Dendritic cell treated with granulocyte-macrophage colony-stimulating factor and Interleukin-4, amounts not matched to agents 40 ng/mL and 50 ng/mL, for 4 days (primary cell): ENCODE results near the gene PPP1R14D.

Source experiments
- H3K27ac Mint-ChIP-seq: one replicate; pipeline ENCODE4 v1.8.0; 2022; ENCODE audit warnings: mild to moderate bottlenecking, mixed read lengths
- H3K27me3 Mint-ChIP-seq: one replicate; pipeline ENCODE4 v1.8.0; 2022; ENCODE audit warnings: mild to moderate bottlenecking, mixed read lengths
- H3K36me3 Mint-ChIP-seq: one replicate; pipeline ENCODE4 v1.8.0; 2022; ENCODE audit warnings: low read depth, mixed read lengths
- H3K4me1 Mint-ChIP-seq: one replicate; pipeline ENCODE4 v1.8.0; 2022; ENCODE audit warnings: low read depth, mixed read lengths
- H3K4me3 Mint-ChIP-seq: one replicate; pipeline ENCODE4 v1.8.0; 2022; ENCODE audit warnings: mild to moderate bottlenecking, moderate library complexity, mixed read lengths
- H3K9me3 Mint-ChIP-seq: one replicate; pipeline ENCODE4 v1.8.0; 2022; ENCODE audit warnings: mixed read lengths
- intact Hi-C: fragments of 100-400 bp; cut with micrococcal nuclease; formaldehyde crosslinking; loops from one replicate; pipeline ENCODE4 v1.15.0; 2022

The PPP1R14D gene

GRCh38 chr15:40773902-40774301 is 54.6 kb downstream of the PPP1R14D start:
- H3K27me3 Mint-ChIP-seq = peaks cover 3% of the 10 kb centered on the region
- no peaks in the 10 kb centered on the region for H3K9me3 Mint-ChIP-seq
- intact Hi-C loops = no loop called here
- H3K36me3 Mint-ChIP-seq = peaks cover 95% of the 10 kb centered on the region
- peak overlapping the region; percentile 18 for H3K27ac Mint-ChIP-seq
- H3K4me3 Mint-ChIP-seq = no peak overlapping the region
- H3K4me1 Mint-ChIP-seq = peaks cover 39% of the 10 kb centered on the region

- Mint-ChIP-seq H3K4me1 (peaks cover 43% of the 10 kb centered on the region), H3K27ac (peak overlapping the region; percentile 18), H3K36me3 (peaks cover 97% of the 10 kb centered on the region), H3K4me3 (no peak overlapping the region), H3K27me3 (peaks cover 3% of the 10 kb centered on the region), H3K9me3 (no peaks in the 10 kb centered on the region)
- intact Hi-C loops = no loop called here
Observed at GRCh38 chr15:40773496-40773895, 55.0 kb downstream of the PPP1R14D start.

- H3K9me3 Mint-ChIP-seq = no peaks in the 10 kb centered on the region
- H3K27ac Mint-ChIP-seq = no peak overlapping the region
- peaks cover 97% of the 10 kb centered on the region for H3K36me3 Mint-ChIP-seq
- H3K4me3 Mint-ChIP-seq = no peak overlapping the region
- peaks cover 45% of the 10 kb centered on the region for H3K4me1 Mint-ChIP-seq
- intact Hi-C loops = no loop called here
- H3K27me3 Mint-ChIP-seq = peaks cover 3% of the 10 kb centered on the region
Observed at GRCh38 chr15:40772014-40772413, 56.5 kb downstream of the PPP1R14D start.

GRCh38 chr15:40771242-40771641 is 57.3 kb downstream of the PPP1R14D start:
- Mint-ChIP-seq H3K27ac (no peak overlapping the region), H3K36me3 (peaks cover 97% of the 10 kb centered on the region), H3K27me3 (peaks cover 3% of the 10 kb centered on the region), H3K9me3 (no peaks in the 10 kb centered on the region), H3K4me3 (no peak overlapping the region), H3K4me1 (peaks cover 37% of the 10 kb centered on the region)
- intact Hi-C loops = no loop called here

- intact Hi-C loops = no loop called here
- H3K27ac Mint-ChIP-seq = peak overlapping the region; percentile 82
- H3K9me3 Mint-ChIP-seq = no peaks in the 10 kb centered on the region
- peaks cover 45% of the 10 kb centered on the region for H3K4me1 Mint-ChIP-seq
- peaks cover 87% of the 10 kb centered on the region for H3K36me3 Mint-ChIP-seq
- peaks cover 3% of the 10 kb centered on the region for H3K27me3 Mint-ChIP-seq
- H3K4me3 Mint-ChIP-seq = no peak overlapping the region
Observed at GRCh38 chr15:40770147-40770721, 58.3 kb downstream of the PPP1R14D start.

GRCh38 chr15:40769274-40770146 is 59.0 kb downstream of the PPP1R14D start, which contains the start of gene C15orf62:
C15orf62 (plus strand) TSS chr15:40769980; CDS start chr15:40770496, 516 bp downstream.
- H3K4me3 Mint-ChIP-seq = peak within 1 kb of the TSS; percentile 43
- H3K27me3 Mint-ChIP-seq = peaks cover 3% of the 10 kb centered on the region
- no peaks in the 10 kb centered on the region for H3K9me3 Mint-ChIP-seq
- intact Hi-C loops = loop anchor here (5.0 to 10.0 kb wide), 2 partner anchors 38 to 205 kb away; partner anchors contain the start of genes CCDC32, DNAJC17, RPUSD2 and ZFYVE19
- H3K4me1 Mint-ChIP-seq = peaks cover 52% of the 10 kb centered on the region
- H3K36me3 Mint-ChIP-seq = peaks cover 80% of the 10 kb centered on the region
- peak within 1 kb of the TSS; percentile 82 for H3K27ac Mint-ChIP-seq

- H3K4me3 Mint-ChIP-seq = peak overlapping the region; percentile 31
- H3K9me3 Mint-ChIP-seq = no peaks in the 10 kb centered on the region
- H3K27ac Mint-ChIP-seq = peak overlapping the region; percentile 82
- peaks cover 60% of the 10 kb centered on the region for H3K4me1 Mint-ChIP-seq
- peaks cover 3% of the 10 kb centered on the region for H3K27me3 Mint-ChIP-seq
- intact Hi-C loops = loop anchor here (5.0 to 10.0 kb wide), 2 partner anchors 39 to 204 kb away; partner anchors contain the start of genes CCDC32, DNAJC17, RPUSD2 and ZFYVE19
- peaks cover 72% of the 10 kb centered on the region for H3K36me3 Mint-ChIP-seq
Observed at GRCh38 chr15:40768521-40769273, 59.8 kb downstream of the PPP1R14D start.

GRCh38 chr15:40767838-40768500 is 60.5 kb downstream of the PPP1R14D start:
- Mint-ChIP-seq H3K27me3 (peaks cover 3% of the 10 kb centered on the region), H3K4me3 (no peak overlapping the region), H3K36me3 (peaks cover 64% of the 10 kb centered on the region), H3K9me3 (no peaks in the 10 kb centered on the region), H3K4me1 (peaks cover 62% of the 10 kb centered on the region), H3K27ac (no peak overlapping the region)
- intact Hi-C loops = loop anchor here (5.0 to 10.0 kb wide), 2 partner anchors 39 to 203 kb away; partner anchors contain the start of genes CCDC32, DNAJC17, RPUSD2 and ZFYVE19

GRCh38 chr15:40766906-40767837 is 61.3 kb downstream of the PPP1R14D start:
- Mint-ChIP-seq H3K9me3 (no peaks in the 10 kb centered on the region), H3K27me3 (peaks cover 3% of the 10 kb centered on the region), H3K27ac (no peak overlapping the region), H3K4me1 (peaks cover 63% of the 10 kb centered on the region), H3K4me3 (no peak overlapping the region), H3K36me3 (peaks cover 56% of the 10 kb centered on the region)
- intact Hi-C loops = loop anchor here (5.0 to 10.0 kb wide), 2 partner anchors 40 to 202 kb away; partner anchors contain the start of genes CCDC32, DNAJC17, RPUSD2 and ZFYVE19

GRCh38 chr15:40766194-40766815 is 62.2 kb downstream of the PPP1R14D start:
- intact Hi-C loops = loop anchor here (5.0 to 10.0 kb wide), 2 partner anchors 41 to 202 kb away; partner anchors contain the start of genes CCDC32, DNAJC17, RPUSD2 and ZFYVE19
- Mint-ChIP-seq H3K4me1 (peaks cover 63% of the 10 kb centered on the region), H3K4me3 (no peak overlapping the region), H3K27me3 (peaks cover 3% of the 10 kb centered on the region), H3K9me3 (no peaks in the 10 kb centered on the region), H3K27ac (no peak overlapping the region), H3K36me3 (peaks cover 48% of the 10 kb centered on the region)
